ENCODE measurements around the gene RASAL3.

- TF ChIP-seq CTCF (conservative IDR thresholded peaks at IDR 0.05; ENCODE audit: low read depth, low read length) (no peak), EZH2 (IDR thresholded peaks at IDR 0.05; ENCODE audit: borderline replicate concordance, low read depth, low read length, poor library complexity, severe bottlenecking) (no peak)
These were observed 7.3 kb downstream of the RASAL3 start for GRCh38 chr19:15456871-15457700.

Measured in A673 (cell line).